Smooth muscle cell (in vitro differentiated cells): Measurements from ENCODE around the gene ESPN. TPM values are rescaled to one million over a fixed set of nuclear protein-coding genes. Genes with fewer than 3 reads are reported as not detected.

ENCODE experiments used
- DNase-seq: peaks from one replicate; lab custom pipeline; 2025; ENCODE audit not compliant: unreplicated experiment; lab: John Stamatoyannopoulos, UW
- H2AFZ ChIP-seq: fragments of 200-600 bp; sonication (generic); 2 replicates; pipeline ENCODE4 v1.6.0; 2016; ENCODE audit warnings: antibody characterized with exemption, low read depth, mild to moderate bottlenecking
- H3F3A ChIP-seq: fragments of 200-600 bp; sonication (generic); 2 replicates; pipeline ENCODE4 v1.6.0; 2017; ENCODE audit warnings: antibody characterized with exemption, low read depth
- H3K27ac ChIP-seq: fragments of 200-600 bp; sonication (generic); 2 replicates; pipeline ENCODE4 v1.5.1; 2016; ENCODE audit warnings: low read depth, mild to moderate bottlenecking
- H3K27me3 ChIP-seq: fragments of 200-600 bp; sonication (generic); 2 replicates; pipeline ENCODE4 v1.6.1; 2016; ENCODE audit warnings: low read depth, mild to moderate bottlenecking
- H3K36me3 ChIP-seq: fragments of 200-600 bp; sonication (generic); 2 replicates; pipeline ENCODE4 v1.5.1; 2016; ENCODE audit warnings: low read depth
- H3K4me1 ChIP-seq: fragments of 200-600 bp; sonication (generic); 2 replicates; pipeline ENCODE4 v1.5.1; 2016; ENCODE audit warnings: low read depth
- H3K4me2 ChIP-seq: fragments of 200-600 bp; sonication (generic); 2 replicates; pipeline ENCODE4 v1.6.0; 2016; ENCODE audit warnings: mild to moderate bottlenecking
- H3K4me3 ChIP-seq: fragments of 200-600 bp; sonication (generic); 2 replicates; pipeline ENCODE4 v1.5.1; 2016; ENCODE audit warnings: mild to moderate bottlenecking
- H3K79me2 ChIP-seq: fragments of 200-600 bp; sonication (generic); 2 replicates; pipeline ENCODE4 v1.6.0; 2016; ENCODE audit warnings: low read depth, mild to moderate bottlenecking
- H3K9ac ChIP-seq: fragments of 200-600 bp; sonication (generic); 2 replicates; pipeline ENCODE4 v1.6.0; 2016; ENCODE audit warnings: low read depth
- H3K9me3 ChIP-seq: fragments of 200-600 bp; sonication (generic); replicated peaks from 2 replicates; pipeline ENCODE4 v1.5.1; 2016; ENCODE audit warnings: low read depth
- H4K20me1 ChIP-seq: fragments of 200-600 bp; sonication (generic); 2 replicates; pipeline ENCODE4 v1.6.0; 2016; ENCODE audit warnings: low read depth
- CTCF ChIP-seq: fragments of 200-600 bp; sonication (generic); IDR thresholded peaks from 2 replicates; pipeline ENCODE4 v1.5.1; 2017; ENCODE audit warnings: borderline replicate concordance, mild to moderate bottlenecking, antibody characterized with exemption; ENCODE audit not compliant: insufficient read depth, poor library complexity, severe bottlenecking
- WGBS: methylation state at CpG from one replicate; pipeline ENCODE4 v1.1.7; 2016; ENCODE audit warnings: low lambda C conversion rate; 5-methylcytosine and 5-hydroxymethylcytosine counted together
- polyA plus RNA-seq: library from polyadenylated mRNA; unstranded; fragments of >200 nt; fragmentation: Nextera tagmentation; extraction: Ambion mirVana; gene quantifications from 2 replicates; pipeline ENCODE4 v1.2.1, GENCODE V29; 2016
- total RNA-seq: library from RNA; depleted of rRNA; stranded (reverse); fragments of >200 nt; gene quantifications from 2 replicates; pipeline ENCODE4 v1.2.3, GENCODE V29; 2014

Gene ESPN
- total and polyA plus RNA-seq, 2 experiments from 2014 or later, result 1.1 TPM; not detected in 1

DNA sequence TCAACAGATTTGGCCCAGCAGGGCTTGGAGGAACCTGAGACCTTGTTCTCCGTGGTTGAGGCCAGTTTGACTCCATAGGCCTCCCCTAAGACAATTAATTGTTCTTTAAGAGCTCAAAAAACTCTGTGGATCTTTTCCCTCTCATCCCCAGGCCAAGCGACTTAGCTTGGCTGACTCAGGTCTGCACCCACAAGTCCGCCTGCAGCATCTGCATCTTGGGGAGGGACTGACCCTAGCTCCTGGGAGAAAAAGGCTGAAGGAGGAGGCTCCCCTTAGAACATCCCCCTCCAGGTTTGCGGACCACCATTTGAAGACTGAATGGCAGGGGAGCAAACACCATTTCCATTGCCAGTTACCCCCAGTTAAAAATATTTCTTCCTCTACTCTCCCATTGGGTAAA lies 3.3 kb upstream of the ESPN start:
- peaks cover 15% of the 10 kb centered on the region for H3K4me1 ChIP-seq
- H3K4me2 ChIP-seq, result no peak overlapping the region
- H3K9ac ChIP-seq, result no peak overlapping the region
- no peak overlapping the region for H3K27ac ChIP-seq
- no peak overlapping the region for H3K4me3 ChIP-seq
- H2AFZ ChIP-seq, result no peak overlapping the region
- WGBS, result 52% methylated on average over 4 of the region's 4 CpGs
- H3K27me3 ChIP-seq, result peaks cover 100% of the 10 kb centered on the region
- H3K9me3 ChIP-seq, result no peaks in the 10 kb centered on the region
- no peaks in the 10 kb centered on the region for H3K36me3 ChIP-seq
- no peak for TF ChIP-seq CTCF
- no peaks in the 10 kb centered on the region for H3F3A ChIP-seq
- no peak for DNase-seq
- no peaks in the 10 kb centered on the region for H4K20me1 ChIP-seq
- no peaks in the 10 kb centered on the region for H3K79me2 ChIP-seq

DNA sequence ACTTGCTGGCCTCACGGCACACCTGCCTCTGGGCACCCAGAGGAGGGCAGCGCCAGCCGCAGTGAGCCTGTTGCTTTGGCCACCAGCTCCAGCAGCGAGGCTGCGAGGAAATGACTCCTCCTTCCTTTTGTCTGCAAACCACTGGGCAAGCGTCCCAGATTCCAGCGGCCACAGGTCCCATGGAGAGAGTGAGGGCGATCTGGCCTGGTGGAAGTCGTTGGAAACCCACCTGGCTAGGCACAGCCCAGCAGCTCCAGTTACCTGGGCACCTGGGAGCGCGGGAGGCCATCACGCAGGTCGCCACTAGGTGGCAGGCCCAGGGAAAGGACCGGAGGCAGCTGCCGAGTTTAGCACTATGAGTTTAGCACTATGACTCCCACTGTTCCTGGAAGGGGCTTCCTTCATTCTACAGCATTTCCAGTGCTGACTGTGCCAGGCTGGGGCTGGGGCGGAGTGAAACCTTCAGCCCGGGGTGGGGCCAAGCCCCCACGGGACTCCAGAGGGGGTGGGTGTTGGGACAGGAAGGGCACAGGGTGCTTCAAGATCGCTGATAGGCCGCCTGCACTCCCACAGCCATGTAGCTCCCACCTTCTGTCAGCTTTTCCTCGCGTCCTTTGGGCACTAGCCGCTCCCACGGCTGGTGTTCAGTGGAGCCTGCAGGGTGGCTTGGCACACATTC lies 1.1 kb upstream of the ESPN start:
- Histone ChIP-seq H3K27me3 (peaks cover 91% of the 10 kb centered on the region), H3K9me3 (no peaks in the 10 kb centered on the region), H3K4me1 (peaks cover 15% of the 10 kb centered on the region), H2AFZ (no peak overlapping the region), H3K4me2 (no peak overlapping the region), H3K79me2 (no peaks in the 10 kb centered on the region), H3K4me3 (no peak overlapping the region), H3F3A (no peaks in the 10 kb centered on the region), H4K20me1 (no peaks in the 10 kb centered on the region), H3K27ac (no peak overlapping the region), H3K36me3 (no peaks in the 10 kb centered on the region), H3K9ac (no peak overlapping the region)
- DNase-seq, result no peak
- peak; percentile 62 for TF ChIP-seq CTCF
- WGBS, result 22% methylated on average over 24 of the region's 24 CpGs

- no peak for DNase-seq
- WGBS, result 12% methylated on average over 32 of the region's 35 CpGs
- H3K36me3 ChIP-seq, result no peaks in the 10 kb centered on the region
- H4K20me1 ChIP-seq, result no peaks in the 10 kb centered on the region
- H3K4me1 ChIP-seq, result peaks cover 15% of the 10 kb centered on the region
- H3K27me3 ChIP-seq, result peaks cover 85% of the 10 kb centered on the region
- no peaks in the 10 kb centered on the region for H3F3A ChIP-seq
- no peak overlapping the region for H2AFZ ChIP-seq
- no peak overlapping the region for H3K4me3 ChIP-seq
- no peaks in the 10 kb centered on the region for H3K9me3 ChIP-seq
- no peak for TF ChIP-seq CTCF
- H3K9ac ChIP-seq, result no peak overlapping the region
- no peaks in the 10 kb centered on the region for H3K79me2 ChIP-seq
- H3K27ac ChIP-seq, result no peak overlapping the region
- no peak overlapping the region for H3K4me2 ChIP-seq
These were observed 493 bp upstream of the ESPN start for GRCh38 chr1:6424000-6424565.

DNA sequence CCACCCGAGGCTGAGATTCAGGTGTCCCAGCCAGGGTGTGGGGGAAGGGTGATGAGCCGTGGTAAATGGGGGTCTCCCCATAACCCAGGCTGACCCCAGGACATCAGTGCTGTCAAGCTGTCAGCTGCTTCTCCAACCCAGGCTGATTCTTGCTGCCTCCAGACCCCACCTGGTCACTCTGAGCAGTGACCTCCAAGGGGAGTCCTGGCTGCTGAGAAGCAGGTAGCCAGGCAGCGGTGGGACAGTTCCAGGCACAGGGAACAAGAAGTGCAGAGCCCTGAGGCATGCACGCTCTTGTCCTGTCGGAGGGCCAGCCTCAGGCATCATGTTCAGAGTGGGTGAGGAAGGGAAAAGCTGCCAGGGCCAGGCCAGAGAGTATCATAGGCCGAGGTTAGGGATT lies 1.1 kb downstream of the ESPN start:
- no peak overlapping the region for H3K4me2 ChIP-seq
- no peaks in the 10 kb centered on the region for H3F3A ChIP-seq
- no peaks in the 10 kb centered on the region for H3K9me3 ChIP-seq
- WGBS, result 87% methylated on average over 6 of the region's 6 CpGs
- H3K4me3 ChIP-seq, result no peak overlapping the region
- H3K27ac ChIP-seq, result no peak overlapping the region
- DNase-seq, result no peak
- no peak overlapping the region for H2AFZ ChIP-seq
- H3K36me3 ChIP-seq, result no peaks in the 10 kb centered on the region
- no peaks in the 10 kb centered on the region for H4K20me1 ChIP-seq
- peaks cover 73% of the 10 kb centered on the region for H3K27me3 ChIP-seq
- H3K4me1 ChIP-seq, result peaks cover 7% of the 10 kb centered on the region
- TF ChIP-seq CTCF, result no peak
- no peak overlapping the region for H3K9ac ChIP-seq
- no peaks in the 10 kb centered on the region for H3K79me2 ChIP-seq
